Neural progenitor cell (in vitro differentiated cells): ENCODE results near the gene DRAP1. TPM values are rescaled to one million over a fixed set of nuclear protein-coding genes. Genes with fewer than 3 reads are reported as not detected.
A peak's percentile ranks its signal among the peaks of the same experiment; 100 is the strongest.

Experiments used
- DNase-seq: peaks from one replicate; pipeline ENCODE4 v3.0.0-alpha.2; 2016; ENCODE audit warnings: low spot score
- H2AFZ ChIP-seq: fragments of 200-600 bp; sonication (generic); replicated peaks from 2 replicates; pipeline ENCODE4 v1.6.1; 2016; ENCODE audit warnings: antibody characterized with exemption
- H3F3A ChIP-seq: fragments of 200-600 bp; sonication (generic); 2 replicates; pipeline ENCODE4 v1.6.1; 2016; ENCODE audit warnings: antibody characterized with exemption, low read depth
- H3K27ac ChIP-seq: fragments of 200-600 bp; sonication (generic); 2 replicates; pipeline ENCODE4 v1.5.1; 2016; ENCODE audit warnings: mild to moderate bottlenecking
- H3K27me3 ChIP-seq: fragments of 200-600 bp; sonication (generic); 2 replicates; pipeline ENCODE4 v1.6.1; 2016; ENCODE audit warnings: mild to moderate bottlenecking, moderate library complexity
- H3K36me3 ChIP-seq: fragments of 200-600 bp; sonication (generic); 2 replicates; pipeline ENCODE4 v1.5.1; 2016
- H3K4me1 ChIP-seq: fragments of 200-600 bp; sonication (generic); 2 replicates; pipeline ENCODE4 v1.6.1; 2016; ENCODE audit warnings: mixed run types
- H3K4me2 ChIP-seq: fragments of 200-600 bp; sonication (generic); 2 replicates; pipeline ENCODE4 v1.6.1; 2016
- H3K4me3 ChIP-seq: fragments of 200-600 bp; sonication (generic); 2 replicates; pipeline ENCODE4 v1.5.1; 2016
- H3K79me2 ChIP-seq: fragments of 200-600 bp; sonication (generic); 2 replicates; pipeline ENCODE4 v1.6.1; 2016; ENCODE audit warnings: low read depth
- H3K9ac ChIP-seq: fragments of 200-600 bp; sonication (generic); 2 replicates; pipeline ENCODE4 v1.6.1; 2016
- H3K9me3 ChIP-seq: fragments of 200-600 bp; sonication (generic); 2 replicates; pipeline ENCODE4 v1.5.1; 2016; ENCODE audit warnings: low read depth
- H4K20me1 ChIP-seq: fragments of 200-600 bp; sonication (generic); 2 replicates; pipeline ENCODE4 v1.6.1; 2016; ENCODE audit warnings: low read depth
- H3K27ac Mint-ChIP-seq: 3 replicates; pipeline ENCODE4 v1.8.0; 2021; ENCODE audit warnings: mixed read lengths
- H3K27me3 Mint-ChIP-seq: 2 replicates; pipeline ENCODE4 v1.8.0; 2022; ENCODE audit warnings: low read depth, mild to moderate bottlenecking, inconsistent platforms, moderate library complexity, mixed read lengths; ENCODE audit not compliant: insufficient read depth
- H3K36me3 Mint-ChIP-seq: 3 replicates; pipeline ENCODE4 v1.8.0; 2021; ENCODE audit warnings: mixed read lengths
- H3K4me1 Mint-ChIP-seq: 3 replicates; pipeline ENCODE4 v1.8.0; 2021; ENCODE audit warnings: mixed read lengths
- H3K4me3 Mint-ChIP-seq: 3 replicates; pipeline ENCODE4 v1.8.0; 2021; ENCODE audit warnings: mild to moderate bottlenecking, moderate library complexity, mixed read lengths
- H3K9me3 Mint-ChIP-seq: 3 replicates; pipeline ENCODE4 v1.8.0; 2020; ENCODE audit warnings: mixed read lengths
- CTCF ChIP-seq: fragments of 200-600 bp; sonication (generic); IDR thresholded peaks from 2 replicates; pipeline ENCODE4 v1.5.1; 2017; ENCODE audit warnings: antibody characterized with exemption, mild to moderate bottlenecking
- EZH2 ChIP-seq: fragments of 200-600 bp; sonication (generic); IDR thresholded peaks from 2 replicates; pipeline ENCODE4 v1.6.1; 2017; ENCODE audit warnings: antibody characterized with exemption, mild to moderate bottlenecking, moderate library complexity
- EZH2phosphoT487 ChIP-seq: fragments of 200-600 bp; sonication (generic); IDR thresholded peaks from 2 replicates; pipeline ENCODE4 v1.6.1; 2017; ENCODE audit warnings: antibody characterized with exemption
- total RNA-seq: library from RNA; depleted of rRNA; stranded (reverse); fragments of >200 nt; gene quantifications from 2 replicates; pipeline ENCODE4 v1.2.3, GENCODE V29; 2015; ENCODE audit warnings: low replicate concordance

The DRAP1 gene
- total RNA-seq, 1 donor from 2014 or later, result 51.0 TPM

DNA sequence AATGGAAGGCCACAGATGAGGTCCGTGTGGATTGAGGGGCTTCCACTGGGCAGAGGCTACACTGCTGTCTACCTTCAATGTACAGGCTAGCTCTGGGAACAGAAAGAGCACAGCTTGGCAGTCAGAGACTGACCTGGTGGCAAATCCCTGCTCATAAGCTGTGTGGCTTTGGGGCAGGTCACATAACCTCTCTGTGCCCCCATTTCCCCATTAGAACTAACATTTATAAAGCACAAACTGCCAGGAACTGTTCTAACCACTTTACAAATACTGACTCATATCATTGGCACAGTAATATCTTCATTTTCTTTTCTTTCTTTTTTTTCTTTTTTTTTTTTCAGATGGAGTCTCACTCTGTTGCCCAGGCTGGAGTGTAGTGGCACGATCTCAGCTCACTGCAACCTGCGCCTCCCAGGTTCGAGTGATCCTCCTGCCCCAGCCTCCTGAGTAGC lies 22.2 kb upstream of the DRAP1 start:
- H3K4me3 ChIP-seq, result no peak overlapping the region
- H3F3A ChIP-seq, result peaks cover 26% of the 10 kb centered on the region

GRCh38 chr11:65898656-65899355 lies 20.4 kb upstream of the DRAP1 start:
- no peaks in the 10 kb centered on the region for H3K36me3 Mint-ChIP-seq
- H3K4me2 ChIP-seq, result peak overlapping the region; percentile 61

More for the DNA sequence above, 22.2 kb upstream of the DRAP1 start:
- Mint-ChIP-seq H3K36me3 (no peaks in the 10 kb centered on the region), H3K9me3 (no peaks in the 10 kb centered on the region), H3K4me1 (peaks cover 20% of the 10 kb centered on the region), H3K27ac (no peak overlapping the region), H3K4me3 (no peak overlapping the region), H3K27me3 (peaks cover 38% of the 10 kb centered on the region)
- Histone ChIP-seq H3K4me2 (no peak overlapping the region), H3K27ac (no peak overlapping the region), H3K36me3 (no peaks in the 10 kb centered on the region), H4K20me1 (peaks cover 11% of the 10 kb centered on the region), H3K9ac (no peak overlapping the region), H2AFZ (no peak overlapping the region), H3K79me2 (peaks cover 2% of the 10 kb centered on the region), H3K27me3 (peaks cover 61% of the 10 kb centered on the region), H3K9me3 (no peaks in the 10 kb centered on the region), H3K4me1 (peaks cover 11% of the 10 kb centered on the region)
- TF ChIP-seq EZH2phosphoT487, result no peak
- no peak for TF ChIP-seq EZH2
- TF ChIP-seq CTCF, result no peak
- DNase-seq, result no peak

GRCh38 chr11:65899356-65900124 lies 19.7 kb upstream of the DRAP1 start:
- H3K4me1 ChIP-seq, result peaks cover 5% of the 10 kb centered on the region
- peak overlapping the region; percentile 30 for H2AFZ ChIP-seq
- no peaks in the 10 kb centered on the region for H3K79me2 ChIP-seq
- Mint-ChIP-seq H3K4me1 (peaks cover 20% of the 10 kb centered on the region), H3K9me3 (no peaks in the 10 kb centered on the region), H3K27me3 (peaks cover 42% of the 10 kb centered on the region), H3K27ac (no peak overlapping the region), H3K36me3 (no peaks in the 10 kb centered on the region), H3K4me3 (peak overlapping the region; percentile 79)
- H3K4me2 ChIP-seq, result peak overlapping the region; percentile 77
- TF ChIP-seq EZH2, result peak; percentile 99
- no peak for TF ChIP-seq CTCF
- peak; percentile 81 for TF ChIP-seq EZH2phosphoT487
- no peaks in the 10 kb centered on the region for H4K20me1 ChIP-seq
- no peaks in the 10 kb centered on the region for H3K36me3 ChIP-seq
- peaks cover 86% of the 10 kb centered on the region for H3K27me3 ChIP-seq
- peak; percentile 45 for DNase-seq
- H3K4me3 ChIP-seq, result peak overlapping the region; percentile 47
- H3K27ac ChIP-seq, result no peak overlapping the region
- no peaks in the 10 kb centered on the region for H3K9me3 ChIP-seq
- peaks cover 13% of the 10 kb centered on the region for H3F3A ChIP-seq
- no peak overlapping the region for H3K9ac ChIP-seq

More at GRCh38 chr11:65898656-65899355, 20.4 kb upstream of the DRAP1 start:
- no peak for DNase-seq
- peaks cover 20% of the 10 kb centered on the region for H3K4me1 Mint-ChIP-seq
- peaks cover 78% of the 10 kb centered on the region for H3K27me3 ChIP-seq
- H3K27ac ChIP-seq, result no peak overlapping the region
- no peaks in the 10 kb centered on the region for H3K9me3 ChIP-seq
- H3K4me3 Mint-ChIP-seq, result peak overlapping the region; percentile 81
- H3F3A ChIP-seq, result peaks cover 13% of the 10 kb centered on the region
- no peaks in the 10 kb centered on the region for H4K20me1 ChIP-seq
- no peak overlapping the region for H3K9ac ChIP-seq
- no peaks in the 10 kb centered on the region for H3K79me2 ChIP-seq
- no peaks in the 10 kb centered on the region for H3K9me3 Mint-ChIP-seq
- H3K4me3 ChIP-seq, result peak overlapping the region; percentile 47
- H2AFZ ChIP-seq, result peak overlapping the region; percentile 30
- no peak for TF ChIP-seq EZH2phosphoT487
- no peak for TF ChIP-seq CTCF
- H3K36me3 ChIP-seq, result no peaks in the 10 kb centered on the region
- peaks cover 38% of the 10 kb centered on the region for H3K27me3 Mint-ChIP-seq
- H3K27ac Mint-ChIP-seq, result no peak overlapping the region
- peaks cover 5% of the 10 kb centered on the region for H3K4me1 ChIP-seq
